Measurements from ENCODE around the gene HSD11B2.

HSD11B2 gene

GRCh38 chr16:67396159-67397035 lies 34.5 kb upstream of the HSD11B2 start:
- no peak for DNase-seq (ENCODE audit: low read depth, low spot score)

GRCh38 chr16:67397036-67397801 lies 33.7 kb upstream of the HSD11B2 start:
- no peak for DNase-seq (ENCODE audit: low read depth, low spot score)

- no peak for DNase-seq (ENCODE audit: low read depth, low spot score)
Observed at GRCh38 chr16:67397812-67398545, 32.9 kb upstream of the HSD11B2 start.

- DNase-seq (ENCODE audit: low read depth, low spot score): no peak
Observed at GRCh38 chr16:67398546-67399217, 32.2 kb upstream of the HSD11B2 start.

GRCh38 chr16:67399218-67399733 lies 31.6 kb upstream of the HSD11B2 start:
- DNase-seq (ENCODE audit: low read depth, low spot score): no peak

GRCh38 chr16:67399749-67400704 lies 30.9 kb upstream of the HSD11B2 start:
- no peak for DNase-seq (ENCODE audit: low read depth, low spot score)

GRCh38 chr16:67400901-67401300 lies 30.0 kb upstream of the HSD11B2 start:
- DNase-seq (ENCODE audit: low read depth, low spot score): no peak

- no peak for DNase-seq (ENCODE audit: low read depth, low spot score)
Observed at GRCh38 chr16:67403976-67404555, 26.9 kb upstream of the HSD11B2 start.

GRCh38 chr16:67404740-67405226 lies 26.1 kb upstream of the HSD11B2 start:
- no peak for DNase-seq (ENCODE audit: low read depth, low spot score)

GRCh38 chr16:67405336-67405735 lies 25.6 kb upstream of the HSD11B2 start:
- DNase-seq (ENCODE audit: low read depth, low spot score): no peak

- DNase-seq (ENCODE audit: low read depth, low spot score): no peak
Observed at GRCh38 chr16:67406111-67406971, 24.6 kb upstream of the HSD11B2 start.

- DNase-seq (ENCODE audit: low read depth, low spot score): no peak
Observed at GRCh38 chr16:67407176-67407787, 23.6 kb upstream of the HSD11B2 start.

- no peak for DNase-seq (ENCODE audit: low read depth, low spot score)
Observed at GRCh38 chr16:67407788-67408452, 23.0 kb upstream of the HSD11B2 start.

GRCh38 chr16:67409631-67410030 lies 21.3 kb upstream of the HSD11B2 start:
- no peak for DNase-seq (ENCODE audit: low read depth, low spot score)

- no peak for DNase-seq (ENCODE audit: low read depth, low spot score)
Observed at GRCh38 chr16:67411339-67411738, 19.6 kb upstream of the HSD11B2 start.

GRCh38 chr16:67412294-67412693 lies 18.6 kb upstream of the HSD11B2 start:
- DNase-seq (ENCODE audit: low read depth, low spot score): no peak

Measured in iPS DF 19.7 (cell line).